ENCODE measurements around the gene CNTNAP1.

CNTNAP1 gene

DNA sequence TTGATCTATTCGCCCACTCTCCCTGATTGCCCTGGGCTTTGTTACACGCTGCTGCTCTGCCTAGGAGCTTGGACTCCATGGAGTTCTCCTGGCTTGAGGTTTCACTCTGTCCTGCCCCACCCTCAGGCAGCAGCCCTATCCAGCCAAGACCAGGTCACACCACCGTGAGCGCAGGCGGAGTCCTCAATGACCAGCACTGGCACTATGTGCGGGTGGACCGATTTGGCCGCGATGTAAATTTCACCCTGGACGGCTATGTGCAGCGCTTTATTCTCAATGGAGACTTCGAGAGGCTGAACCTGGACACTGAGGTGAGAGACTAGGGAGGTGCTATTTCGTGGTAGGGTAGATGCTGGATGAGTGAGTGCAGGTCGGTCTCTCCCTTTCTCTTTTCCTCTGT, 3.5 kb downstream of the CNTNAP1 start:
- DNase-seq (ENCODE audit: low spot score), result no peak

DNA sequence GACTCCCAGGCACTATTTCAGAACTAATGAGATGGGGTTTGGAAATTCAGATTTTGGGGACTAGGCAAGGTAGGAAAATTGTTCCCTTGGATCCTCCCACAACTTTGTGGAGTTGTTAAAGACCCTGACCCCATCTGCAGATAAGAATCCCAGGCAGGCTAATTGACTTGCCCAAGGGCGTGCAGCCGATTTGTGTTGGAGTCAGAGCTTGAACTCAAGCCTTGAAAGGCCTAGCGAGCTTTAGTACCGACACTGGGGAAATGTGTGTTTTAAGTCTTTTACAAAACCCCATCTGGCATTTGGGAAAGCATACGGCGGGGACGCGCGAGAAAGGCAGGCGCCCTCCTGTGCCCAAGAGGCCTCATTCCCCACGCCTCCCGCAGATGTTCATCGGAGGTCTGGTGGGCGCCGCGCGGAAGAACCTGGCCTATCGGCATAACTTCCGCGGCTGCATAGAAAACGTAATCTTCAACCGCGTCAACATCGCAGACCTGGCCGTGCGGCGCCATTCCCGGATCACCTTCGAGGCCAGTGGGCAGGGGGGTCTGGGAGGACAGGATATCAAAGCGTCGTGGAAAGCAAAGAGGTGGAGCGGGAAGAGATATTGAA, 4.3 kb downstream of the CNTNAP1 start:
- no peak for DNase-seq (ENCODE audit: low spot score)

DNA sequence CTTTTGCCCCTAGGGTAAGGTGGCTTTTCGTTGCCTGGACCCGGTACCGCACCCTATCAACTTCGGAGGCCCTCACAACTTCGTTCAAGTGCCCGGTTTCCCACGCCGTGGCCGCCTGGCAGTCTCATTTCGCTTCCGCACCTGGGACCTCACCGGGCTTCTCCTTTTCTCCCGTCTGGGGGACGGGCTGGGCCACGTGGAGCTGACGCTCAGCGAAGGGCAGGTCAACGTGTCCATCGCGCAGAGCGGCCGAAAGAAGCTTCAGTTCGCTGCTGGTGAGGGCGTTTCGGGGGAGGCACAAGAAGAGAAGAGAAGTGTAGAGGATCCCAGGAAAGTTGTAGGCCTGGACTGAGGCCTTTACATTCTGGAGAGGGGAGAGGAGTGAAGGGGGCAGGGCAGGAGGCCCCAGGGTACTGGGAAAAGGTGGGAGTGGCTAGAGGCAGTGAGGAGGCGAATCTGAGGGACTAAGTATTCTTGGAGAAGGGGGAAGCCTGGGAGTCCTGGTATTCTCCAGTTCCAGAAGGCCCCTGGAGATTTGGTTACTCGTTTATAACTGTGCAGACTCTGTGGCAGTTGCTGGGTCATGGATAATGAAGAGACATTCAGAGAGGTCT, 5.5 kb downstream of the CNTNAP1 start:
- DNase-seq (ENCODE audit: low spot score), result no peak

DNA sequence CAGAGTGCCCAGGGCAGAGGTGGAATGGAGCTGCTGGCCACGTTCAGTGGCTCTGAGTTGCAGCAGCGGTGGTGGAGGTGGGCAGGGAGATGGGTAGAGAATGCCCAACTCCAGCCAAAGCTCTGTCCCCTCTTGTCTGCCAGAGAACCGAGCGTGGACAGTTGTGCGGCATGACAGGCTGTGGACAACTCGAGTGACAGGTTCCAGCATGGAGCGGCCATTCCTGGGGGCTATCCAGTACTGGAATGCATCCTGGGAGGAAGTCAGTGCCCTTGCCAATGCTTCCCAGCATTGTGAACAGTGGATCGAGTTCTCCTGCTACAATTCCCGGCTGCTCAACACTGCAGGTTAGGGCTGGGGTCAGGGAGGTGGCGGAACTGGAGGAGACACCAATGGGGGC, 8.3 kb downstream of the CNTNAP1 start:
- DNase-seq (ENCODE audit: low spot score), result no peak

DNA sequence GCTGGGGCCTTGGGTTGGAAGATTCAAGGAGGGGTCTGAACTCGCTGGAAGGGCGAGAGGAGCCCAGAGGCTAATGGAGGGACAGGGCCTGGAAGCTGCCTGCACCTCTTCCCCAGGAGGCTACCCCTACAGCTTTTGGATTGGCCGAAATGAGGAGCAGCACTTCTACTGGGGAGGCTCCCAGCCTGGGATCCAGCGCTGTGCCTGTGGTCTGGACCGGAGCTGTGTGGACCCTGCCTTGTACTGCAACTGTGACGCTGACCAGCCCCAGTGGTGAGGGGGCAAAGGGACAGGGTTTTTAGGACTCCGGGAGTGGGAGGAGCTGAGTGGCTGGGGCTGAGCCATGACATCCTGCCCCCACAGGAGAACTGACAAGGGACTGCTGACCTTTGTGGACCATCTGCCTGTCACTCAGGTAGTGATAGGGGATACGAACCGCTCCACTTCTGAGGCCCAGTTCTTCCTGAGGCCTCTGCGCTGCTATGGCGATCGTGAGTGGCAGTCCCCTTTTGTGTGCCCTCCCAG, 8.8 kb downstream of the CNTNAP1 start:
- no peak for DNase-seq (ENCODE audit: low spot score)

DNA sequence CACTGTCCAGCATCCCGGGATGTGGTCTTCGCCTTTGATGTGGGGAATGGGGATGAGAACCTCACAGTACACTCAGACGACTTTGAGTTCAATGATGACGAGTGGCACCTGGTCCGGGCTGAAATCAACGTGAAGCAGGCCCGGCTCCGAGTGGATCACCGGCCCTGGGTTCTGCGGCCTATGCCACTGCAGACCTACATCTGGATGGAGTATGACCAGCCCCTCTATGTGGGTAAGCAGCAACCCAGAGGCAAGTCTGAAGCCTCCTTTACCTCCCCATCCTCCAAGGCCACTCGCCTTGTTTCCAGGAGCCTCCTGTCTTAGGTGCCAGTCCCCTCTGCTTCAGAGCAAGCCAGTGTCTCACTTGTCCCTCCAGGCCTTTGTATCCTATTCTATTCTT, 10.2 kb downstream of the CNTNAP1 start:
- DNase-seq (ENCODE audit: low spot score), result no peak

DNA sequence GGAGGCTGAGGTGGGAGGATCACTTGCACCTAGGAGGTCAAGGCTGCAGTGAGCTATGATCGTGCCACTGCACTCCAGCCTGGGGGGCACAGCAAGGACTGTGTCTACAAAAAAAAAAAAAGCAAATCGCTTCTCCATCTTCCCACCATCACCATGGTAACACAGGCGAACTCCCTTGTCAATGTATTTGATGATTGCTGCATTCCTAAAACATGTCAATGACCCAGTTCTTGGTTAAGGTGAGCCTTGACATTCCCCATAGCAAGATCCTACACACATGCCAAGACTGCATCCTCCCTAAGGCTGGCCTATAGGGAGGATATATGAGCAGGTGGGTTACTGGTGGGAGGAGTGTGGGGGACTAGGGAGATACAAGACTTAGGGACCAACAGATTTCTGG, 12.2 kb downstream of the CNTNAP1 start:
- DNase-seq (ENCODE audit: low spot score), result no peak

DNA sequence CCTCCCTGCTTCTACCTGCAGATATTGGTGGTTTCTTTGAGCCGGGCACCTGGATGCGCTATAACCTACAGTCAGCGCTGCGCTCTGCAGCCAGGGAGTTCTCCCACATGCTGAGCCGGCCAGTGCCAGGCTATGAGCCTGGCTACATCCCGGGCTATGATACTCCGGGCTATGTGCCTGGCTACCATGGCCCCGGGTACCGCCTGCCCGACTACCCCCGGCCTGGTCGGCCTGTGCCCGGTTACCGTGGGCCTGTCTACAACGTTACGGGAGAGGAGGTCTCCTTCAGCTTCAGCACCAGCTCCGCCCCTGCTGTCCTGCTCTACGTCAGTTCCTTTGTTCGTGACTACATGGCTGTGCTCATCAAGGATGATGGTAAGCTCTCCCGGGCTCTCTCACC, 13.2 kb downstream of the CNTNAP1 start:
- no peak for DNase-seq (ENCODE audit: low spot score)

DNA sequence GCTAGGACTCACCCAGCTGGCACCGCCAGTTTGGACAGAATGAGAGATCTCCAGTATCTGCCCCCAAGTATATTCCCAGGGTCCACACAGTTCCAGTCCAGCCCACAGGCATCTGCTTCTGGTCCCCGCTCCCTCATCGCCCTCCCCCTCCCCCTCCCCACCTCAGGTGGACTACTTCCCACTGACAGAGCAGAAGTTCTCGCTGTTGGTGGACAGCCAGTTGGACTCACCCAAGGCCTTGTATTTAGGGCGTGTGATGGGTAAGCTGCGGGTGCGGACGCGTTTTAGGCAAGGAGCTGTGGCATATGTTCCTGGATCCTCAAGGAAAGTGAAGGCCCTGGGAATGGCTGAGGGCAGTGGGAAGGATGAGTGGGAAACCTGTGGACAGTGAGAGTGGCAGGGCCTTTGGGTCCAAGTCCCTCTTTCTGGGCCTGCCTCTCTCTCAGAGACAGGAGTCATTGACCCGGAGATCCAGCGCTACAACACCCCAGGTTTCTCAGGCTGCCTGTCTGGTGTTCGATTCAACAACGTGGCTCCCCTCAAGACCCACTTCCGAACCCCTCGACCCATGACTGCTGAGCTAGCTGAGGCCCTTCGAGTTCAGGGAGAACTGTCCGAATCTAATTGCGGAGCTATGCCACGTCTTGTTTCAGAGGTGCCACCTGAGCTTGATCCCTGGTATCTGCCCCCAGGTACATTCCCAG, 14.9 kb downstream of the CNTNAP1 start:
- no peak for DNase-seq (ENCODE audit: low spot score)

DNA sequence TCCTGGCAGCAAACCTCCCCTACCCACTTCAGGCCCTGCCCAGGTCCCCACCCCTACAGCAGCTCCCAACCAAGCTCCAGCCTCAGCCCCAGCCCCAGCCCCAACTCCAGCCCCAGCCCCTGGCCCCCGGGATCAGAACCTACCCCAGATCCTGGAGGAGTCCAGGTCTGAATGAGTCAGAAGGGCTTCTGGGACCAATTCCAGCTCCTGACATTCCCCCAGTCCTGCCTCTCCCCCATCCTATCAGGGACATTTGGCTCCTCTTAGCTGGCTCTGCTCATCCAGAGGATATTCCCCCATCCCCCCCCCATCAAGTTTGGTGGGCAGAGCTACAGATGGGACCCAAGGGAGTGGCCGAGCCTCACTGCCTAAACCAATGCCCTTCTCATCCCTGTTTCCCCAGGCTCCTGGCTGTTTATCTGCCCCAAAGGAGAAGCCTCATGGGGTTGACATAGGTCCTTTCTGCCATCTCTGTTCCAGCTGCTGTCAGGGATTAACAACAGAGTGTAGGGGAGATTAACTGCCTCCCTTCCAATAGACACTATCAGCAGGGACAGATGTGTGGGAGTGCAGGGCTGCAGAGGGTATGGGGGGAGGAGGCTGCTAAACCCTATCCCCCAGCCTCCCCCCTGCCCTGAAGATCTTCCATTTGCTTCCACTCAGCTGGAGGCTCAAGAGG, 16.5 kb downstream of the CNTNAP1 start:
- DNase-seq (ENCODE audit: low spot score), result no peak

DNA sequence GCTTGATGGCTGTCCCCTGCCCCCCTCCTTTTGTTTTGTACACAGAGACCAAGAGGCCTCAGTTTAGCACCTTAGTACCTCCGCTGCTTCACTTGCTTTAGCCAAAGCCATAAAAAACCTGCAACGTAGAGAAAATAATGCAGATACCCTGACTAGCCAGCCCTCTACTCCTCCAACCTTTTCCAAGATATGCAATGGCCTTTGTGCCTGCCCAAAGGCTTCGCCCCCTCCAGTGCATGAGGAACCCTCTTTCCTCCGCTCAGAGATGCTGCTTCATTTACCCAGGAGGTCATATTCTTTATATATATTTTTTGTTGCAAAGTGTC, 17.0 kb downstream of the CNTNAP1 start:
- no peak for DNase-seq (ENCODE audit: low spot score)

DNA sequence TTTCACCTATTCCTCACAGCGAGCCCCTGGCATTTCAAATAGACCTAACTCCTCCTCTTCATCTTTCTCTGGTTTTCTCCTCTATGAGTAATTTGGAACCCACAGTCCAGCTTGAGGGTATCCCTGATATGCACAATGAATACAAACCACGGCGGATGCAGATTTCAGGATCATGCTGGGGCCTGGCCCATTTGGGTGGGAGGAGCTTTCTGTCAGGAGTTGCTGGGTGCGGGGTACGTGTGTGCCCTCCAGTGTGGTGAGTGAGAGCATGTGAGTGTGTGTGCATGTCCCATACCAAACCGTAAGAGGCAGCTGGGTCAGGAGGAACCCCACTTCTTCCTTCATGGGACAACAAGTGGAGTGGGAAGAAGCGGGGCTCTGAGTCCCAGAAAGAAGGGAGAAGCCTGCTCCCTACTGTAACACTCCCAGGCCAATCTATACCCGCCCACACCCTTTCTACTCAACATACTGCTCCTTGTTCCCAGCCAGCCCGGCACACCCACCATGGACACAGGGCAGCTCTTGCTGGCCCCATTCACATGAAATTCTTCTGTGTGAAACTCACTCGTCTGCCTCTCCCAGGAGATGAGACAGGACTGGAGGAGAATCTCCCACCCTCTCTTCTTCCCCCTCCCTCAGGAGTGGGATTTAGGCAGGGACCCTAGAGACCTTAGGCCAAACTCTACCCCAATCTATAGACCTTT, 18.4 kb downstream of the CNTNAP1 start:
- DNase-seq (ENCODE audit: low spot score), result no peak

DNA sequence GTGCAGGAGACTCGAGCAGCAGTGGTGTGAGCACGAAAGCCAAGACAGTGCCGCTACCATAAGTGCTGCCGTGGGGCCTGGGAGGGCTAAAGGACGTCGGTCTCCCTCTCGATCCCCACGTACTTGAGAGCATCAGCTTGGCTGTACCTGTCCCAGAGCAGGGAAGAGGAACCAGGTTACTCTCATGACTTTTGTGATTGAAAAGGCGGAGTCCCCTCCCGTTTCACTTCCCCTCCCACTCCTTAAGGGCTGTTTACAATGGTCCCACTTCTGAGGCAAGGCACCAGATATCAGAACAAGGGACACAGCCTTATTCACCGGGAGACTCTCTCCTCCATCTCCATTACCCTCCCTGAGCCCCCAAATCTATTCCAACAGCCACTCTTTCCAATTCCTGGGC, 20.1 kb downstream of the CNTNAP1 start:
- DNase-seq (ENCODE audit: low spot score), result no peak

DNA sequence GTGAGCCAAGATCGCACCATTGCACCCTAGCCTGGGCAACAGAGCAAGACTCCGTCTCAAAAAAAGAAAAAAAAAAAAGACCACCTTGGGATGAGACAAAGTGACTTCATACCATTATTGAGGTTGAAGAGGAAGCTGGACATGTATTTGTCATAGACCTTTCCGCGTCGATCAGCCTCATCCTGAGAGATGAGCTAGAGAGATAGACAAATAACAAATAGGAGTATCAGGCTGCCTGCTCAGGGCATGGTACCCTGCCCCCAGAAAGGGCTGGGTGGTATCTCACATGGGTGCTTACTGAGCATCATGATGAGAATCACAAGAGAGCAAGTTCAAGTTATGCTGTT, 22.1 kb downstream of the CNTNAP1 start:
- no peak for DNase-seq (ENCODE audit: low spot score)

DNA sequence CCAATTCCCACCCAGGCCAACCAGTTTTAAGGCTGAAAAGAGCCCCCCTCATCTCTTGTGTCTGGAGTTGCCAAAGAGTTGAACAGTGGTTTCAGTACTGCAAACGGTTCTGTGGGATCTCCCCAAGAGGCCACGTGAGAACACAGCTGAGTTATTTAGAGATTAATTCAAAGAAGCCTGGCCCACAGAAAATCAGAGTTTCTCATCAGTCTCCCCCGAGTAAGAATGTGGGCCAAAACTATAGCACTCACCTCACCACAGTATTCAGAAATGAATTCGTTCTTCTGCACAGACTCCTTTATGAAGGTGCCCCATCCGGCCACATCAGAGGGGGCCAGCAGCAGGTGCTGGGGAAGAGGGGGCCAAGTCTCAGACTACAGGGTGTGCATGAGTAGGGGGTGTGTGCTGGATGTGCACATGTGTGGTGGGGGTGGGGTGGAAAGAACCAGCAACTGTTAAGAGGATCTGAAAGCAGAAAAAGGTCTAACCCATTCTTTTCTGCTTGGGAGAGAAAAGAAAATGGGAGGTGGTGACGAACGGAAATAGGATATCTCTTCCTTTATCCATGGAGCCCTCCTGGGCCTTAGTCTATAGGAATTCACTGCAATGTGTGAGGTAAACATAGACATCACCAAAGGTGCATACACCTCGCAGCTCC, 22.6 kb downstream of the CNTNAP1 start:
- DNase-seq (ENCODE audit: low spot score), result no peak

DNA sequence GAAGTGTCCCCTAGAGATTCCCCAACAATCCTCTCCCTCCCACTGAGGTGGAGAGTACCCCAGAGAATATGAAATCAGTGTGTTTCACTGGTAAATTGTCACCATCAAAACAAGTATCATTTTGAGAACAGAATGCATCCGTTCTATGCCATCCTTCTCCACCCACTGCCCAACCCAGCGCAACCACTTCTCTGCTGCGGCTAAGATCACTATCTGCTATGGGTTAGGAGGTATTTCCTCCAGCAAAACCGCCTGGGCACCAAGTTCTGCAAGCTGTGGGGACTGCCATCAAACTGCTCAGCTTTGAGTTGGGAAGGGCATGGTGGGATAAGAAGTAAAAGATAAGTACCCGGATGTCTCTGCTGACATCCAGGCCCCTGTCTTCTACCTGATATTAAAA, 24.4 kb downstream of the CNTNAP1 start:
- no peak for DNase-seq (ENCODE audit: low spot score)

DNA sequence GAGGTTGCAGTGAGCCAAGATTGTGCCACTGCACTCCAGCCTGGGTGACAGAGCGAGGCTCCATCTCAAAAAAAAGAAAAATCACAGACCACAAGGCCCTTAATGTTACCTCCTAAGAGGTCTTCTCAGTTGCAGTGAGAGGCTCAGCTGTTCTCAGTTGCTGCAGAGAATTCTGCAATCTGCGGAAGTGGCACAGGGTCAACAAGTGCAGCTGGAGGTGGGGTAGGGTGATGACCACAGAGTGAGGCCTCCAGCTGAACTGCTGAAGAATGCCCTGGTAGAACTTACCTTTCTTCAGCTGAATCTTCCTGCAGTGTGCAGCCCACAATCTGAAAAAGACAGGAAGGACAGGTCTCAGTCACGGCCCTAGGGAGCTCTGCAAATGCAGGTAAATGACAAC, 26.3 kb downstream of the CNTNAP1 start:
- DNase-seq (ENCODE audit: low spot score), result no peak

DNA sequence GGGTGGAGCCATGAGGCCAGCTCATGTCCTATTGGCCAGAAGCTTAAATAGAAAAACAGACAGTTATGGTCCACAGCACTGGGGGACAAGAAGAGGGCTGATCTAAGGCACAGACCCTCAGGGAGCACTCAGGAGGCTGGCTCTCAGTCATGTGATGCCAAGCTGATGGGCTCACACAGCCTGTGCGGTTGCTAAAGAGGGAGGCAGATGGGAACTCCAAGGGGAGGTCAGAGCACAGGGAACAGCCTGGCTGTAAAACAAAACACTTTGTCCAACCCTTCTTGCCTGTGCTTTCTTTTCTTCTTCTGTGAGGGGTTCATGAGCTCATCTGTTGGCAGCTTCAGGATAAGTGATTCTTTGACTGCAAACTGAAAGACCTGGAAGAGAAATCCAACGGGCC, 27.2 kb downstream of the CNTNAP1 start:
- DNase-seq (ENCODE audit: low spot score), result no peak

DNA sequence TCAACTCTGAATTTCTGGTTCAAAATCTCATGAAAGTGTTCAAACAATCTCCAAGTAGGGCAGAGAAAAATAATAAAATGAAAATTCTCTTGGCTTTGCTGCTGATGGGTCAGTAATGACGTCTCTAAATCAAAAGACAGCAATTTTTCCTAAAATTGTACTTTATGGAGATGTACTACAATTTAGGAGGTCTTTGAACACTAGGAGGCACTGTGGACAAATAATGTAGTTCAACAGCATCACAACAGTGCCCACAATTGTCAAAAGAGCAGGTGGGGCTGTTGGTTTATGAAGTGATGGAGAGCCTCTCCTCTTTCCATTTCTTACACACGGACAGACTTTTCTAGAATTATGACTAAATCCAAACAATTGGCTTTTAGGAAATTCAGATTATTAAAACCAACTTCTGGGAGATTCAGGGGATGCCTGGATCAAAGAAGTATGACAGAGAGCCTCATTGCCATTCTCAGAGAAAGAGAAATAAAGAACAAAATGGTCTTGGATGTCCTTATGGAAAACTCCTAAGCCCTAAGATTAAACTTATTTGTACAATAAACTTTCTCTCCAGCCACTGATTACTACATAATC, 38.8 kb downstream of the CNTNAP1 start:
- DNase-seq (ENCODE audit: low spot score), result peak; percentile 85

DNA sequence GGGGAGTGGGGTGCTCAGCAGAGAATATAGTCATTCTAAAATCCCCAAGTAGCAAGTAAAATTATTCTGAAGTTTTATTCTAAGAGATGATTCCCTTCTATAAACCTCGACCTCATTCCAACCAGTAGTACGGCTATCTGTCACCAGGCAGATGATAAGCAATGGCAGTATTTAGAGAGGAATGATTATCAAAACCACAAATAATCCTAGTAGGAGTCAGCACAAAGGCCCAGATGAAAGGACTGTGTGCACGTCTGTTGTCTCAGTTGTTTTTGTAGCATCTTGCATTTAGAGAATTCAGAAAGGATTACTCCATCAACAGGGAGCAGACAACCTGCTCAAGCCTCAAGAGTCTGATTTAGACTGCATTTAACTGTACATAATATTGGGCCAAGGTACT, 41.3 kb downstream of the CNTNAP1 start:
- DNase-seq (ENCODE audit: low spot score), result no peak

DNA sequence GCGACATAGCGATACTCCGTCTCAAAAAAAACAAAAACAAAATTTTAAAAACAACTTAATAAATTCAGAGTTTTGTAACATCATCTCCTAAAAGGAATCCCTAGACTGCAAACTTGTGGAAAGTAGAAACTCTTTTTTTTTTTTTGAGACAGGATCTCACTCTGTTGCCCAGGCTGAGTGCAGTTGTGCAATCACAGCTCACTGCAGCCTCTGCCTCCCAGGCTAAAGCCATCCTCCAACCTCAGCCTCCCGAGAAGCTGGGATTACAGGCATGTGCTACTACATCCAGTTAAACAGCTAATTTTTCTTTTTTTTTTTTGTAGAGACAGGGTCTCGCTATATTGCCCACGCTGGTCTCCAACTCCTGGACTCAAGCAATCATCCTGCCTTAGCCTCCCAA, 42.8 kb downstream of the CNTNAP1 start:
- DNase-seq (ENCODE audit: low spot score), result no peak

DNA sequence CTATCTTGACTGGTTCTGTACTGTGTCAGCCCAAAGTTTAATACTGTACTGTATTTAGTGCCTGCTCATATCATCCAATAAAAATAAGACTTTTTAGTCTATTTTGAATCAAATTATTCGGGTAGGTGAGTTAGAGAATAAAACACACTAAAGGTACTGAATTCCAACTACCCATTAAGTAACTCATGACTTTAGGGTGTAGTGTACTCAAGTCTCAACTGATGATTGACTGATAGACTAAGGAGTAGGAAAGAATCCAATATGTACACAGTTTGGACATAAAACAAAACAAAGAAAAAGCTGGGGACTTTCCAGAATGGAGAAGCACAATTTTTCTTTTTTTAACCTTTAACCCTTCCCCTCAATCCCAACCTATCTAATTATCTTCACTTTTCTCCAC, 58.4 kb downstream of the CNTNAP1 start:
- DNase-seq (ENCODE audit: low spot score), result no peak

Data from Ammon's horn (tissue), 1 donor.